ENCODE data around the gene CACNB2.
"Not testable (repeated sequence)": the region's sequence is repeated elsewhere in the genome, so short reads cannot be mapped to it uniquely, and the experiment has no call there.

CACNB2 gene

GRCh38 chr10:18201877-18202276, 61.7 kb downstream of the CACNB2 start:
- no peak for DNase-seq (ENCODE audit: low read depth)

GRCh38 chr10:18202680-18203460, 62.6 kb downstream of the CACNB2 start:
- no peak for DNase-seq (ENCODE audit: low read depth)

- DNase-seq (ENCODE audit: low read depth) = no peak
Measured at GRCh38 chr10:18203471-18203870, 63.2 kb downstream of the CACNB2 start.

- DNase-seq (ENCODE audit: low read depth) = no peak
Measured at GRCh38 chr10:18204039-18204835, 64.0 kb downstream of the CACNB2 start.

DNA sequence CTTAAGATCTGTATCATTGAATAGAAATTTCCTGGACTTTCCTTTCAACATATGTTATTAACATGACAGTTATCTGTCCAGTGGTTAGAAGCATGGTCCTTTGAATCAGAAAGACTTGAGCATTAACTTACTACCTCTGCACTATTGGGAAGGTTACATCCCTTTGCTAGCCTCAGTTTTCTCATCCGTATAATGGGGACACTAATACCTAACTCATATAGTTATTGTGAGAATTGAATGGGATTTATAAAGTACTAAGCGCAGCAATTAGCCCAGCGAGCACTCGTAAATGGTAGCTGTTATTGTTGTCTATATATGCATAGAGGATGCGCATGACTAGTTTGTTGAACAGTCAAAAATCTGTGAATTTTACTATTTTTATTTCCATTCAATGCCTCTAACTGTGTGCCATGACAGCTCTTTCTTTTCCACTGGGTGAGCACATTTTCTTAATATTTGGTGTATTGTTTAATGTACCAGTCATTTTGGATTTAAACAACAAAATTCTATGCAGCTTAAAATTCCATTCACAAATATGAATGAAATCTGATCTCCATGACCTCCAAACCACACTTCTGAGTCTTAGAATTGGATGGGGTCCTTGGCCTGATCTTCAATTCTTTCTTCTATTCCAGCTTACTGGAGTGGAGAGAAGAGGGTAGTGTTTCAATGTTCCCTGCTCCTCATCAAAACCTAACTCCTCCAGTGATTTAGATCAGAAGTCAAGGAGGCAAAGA, 65.0 kb downstream of the CACNB2 start:
- no peak for DNase-seq (ENCODE audit: low read depth)

DNA sequence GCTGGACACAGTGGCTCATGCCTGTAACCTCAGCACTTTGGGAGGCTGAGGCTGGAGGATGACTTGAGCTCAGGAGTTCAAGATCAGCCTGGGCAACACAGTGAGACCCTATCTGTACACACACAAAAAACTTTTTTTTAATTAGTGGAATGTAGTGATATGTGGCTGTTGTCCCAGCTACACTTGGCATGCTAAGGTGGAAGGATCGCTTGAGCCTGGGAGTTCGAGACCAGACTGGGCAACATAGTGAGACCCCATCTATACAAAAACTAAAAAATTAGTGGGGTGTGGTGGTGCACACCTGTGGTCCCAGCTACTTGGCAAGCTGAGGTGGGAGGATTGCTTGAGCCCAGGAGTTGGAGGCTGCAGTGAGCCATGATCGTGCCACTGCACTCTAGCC, 68.0 kb downstream of the CACNB2 start:
- not testable (repeated sequence) for DNase-seq (ENCODE audit: low read depth)

- no peak for DNase-seq (ENCODE audit: low read depth)
Measured at GRCh38 chr10:18209241-18209640, 69.0 kb downstream of the CACNB2 start.

DNA sequence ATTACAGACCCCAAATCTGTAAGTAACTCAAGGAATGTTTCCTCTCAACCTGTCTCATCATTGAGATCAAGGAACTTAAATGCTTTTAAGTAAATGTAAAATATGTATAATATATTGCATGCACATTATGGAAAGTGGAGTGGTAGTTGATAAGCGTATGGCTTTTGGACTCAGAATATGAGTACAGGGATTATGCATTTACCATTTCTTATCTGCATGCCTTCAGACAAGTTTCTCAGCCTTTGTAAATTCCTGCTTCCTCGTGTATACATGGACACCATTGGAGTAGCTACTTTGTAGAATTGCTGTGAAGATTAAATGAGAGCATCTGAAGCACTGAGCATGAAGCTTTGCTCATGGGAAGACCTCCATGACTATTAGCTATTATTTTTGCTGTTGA, 70.5 kb downstream of the CACNB2 start:
- no peak for DNase-seq (ENCODE audit: low read depth)

DNA sequence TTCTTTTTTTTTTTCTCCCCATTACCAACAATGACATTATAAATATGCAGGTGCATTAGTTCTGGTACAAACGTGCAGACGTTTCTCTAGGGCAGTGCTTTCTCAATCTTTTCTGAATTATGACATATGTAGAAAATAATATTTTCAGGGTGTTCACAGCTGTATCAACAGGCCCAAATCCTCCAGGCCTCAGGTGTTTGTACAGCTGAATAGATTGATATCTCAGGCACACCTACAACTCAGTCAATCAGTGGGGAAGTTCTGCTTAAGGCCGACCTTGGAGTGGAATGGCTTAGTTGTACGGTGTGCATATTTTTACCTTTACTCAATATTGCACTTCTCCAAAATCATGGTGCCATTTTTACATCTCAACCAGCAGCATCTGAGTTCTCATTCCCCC, 71.6 kb downstream of the CACNB2 start:
- DNase-seq (ENCODE audit: low read depth) = no peak

DNA sequence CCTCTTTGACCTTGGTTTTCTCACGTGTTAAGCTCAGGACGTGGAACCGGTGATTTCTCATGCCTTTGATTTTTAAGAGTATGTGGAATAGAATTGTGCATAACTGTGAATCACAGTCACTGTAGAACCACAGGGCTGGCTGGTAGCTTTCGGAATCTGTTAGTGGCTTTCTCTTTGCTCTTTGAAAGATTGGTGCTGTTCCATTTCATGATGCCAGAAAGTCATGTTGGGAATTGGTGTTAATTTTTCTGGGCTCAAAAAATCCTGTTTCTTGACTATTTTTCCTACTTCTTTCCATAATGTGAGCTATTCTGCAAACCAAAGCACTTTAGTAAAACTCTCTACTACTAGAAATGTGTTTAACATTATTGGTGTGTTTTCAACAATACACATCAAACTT, 73.0 kb downstream of the CACNB2 start:
- DNase-seq (ENCODE audit: low read depth) = no peak

- peak; percentile 55 for DNase-seq (ENCODE audit: low read depth)
Measured at GRCh38 chr10:18214691-18215563, 74.7 kb downstream of the CACNB2 start.

- DNase-seq (ENCODE audit: low read depth) = peak; percentile 24
Measured at GRCh38 chr10:18216482-18216881, 76.3 kb downstream of the CACNB2 start.

- no peak for DNase-seq (ENCODE audit: low read depth)
Measured at GRCh38 chr10:18217577-18217976, 77.4 kb downstream of the CACNB2 start.

DNA sequence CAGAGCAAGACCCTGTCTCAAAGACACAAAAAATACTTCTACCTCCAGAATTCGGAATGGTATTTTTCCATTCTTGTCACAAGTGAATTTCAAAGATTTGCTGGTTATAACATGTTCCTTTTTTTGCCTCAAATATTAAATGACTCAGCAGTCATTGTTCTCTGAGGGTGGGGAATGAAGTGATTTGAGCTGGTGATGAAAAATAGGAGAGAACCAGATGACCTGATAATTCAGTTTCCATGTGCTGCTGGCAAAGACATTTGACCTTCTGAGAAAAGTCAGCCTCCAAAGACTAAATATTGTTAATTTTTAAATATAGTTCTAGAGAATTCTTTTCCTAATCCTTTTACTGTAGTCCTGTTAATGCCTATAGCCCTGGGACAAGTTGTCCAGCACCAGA, 78.9 kb downstream of the CACNB2 start:
- no peak for DNase-seq (ENCODE audit: low read depth)

DNA sequence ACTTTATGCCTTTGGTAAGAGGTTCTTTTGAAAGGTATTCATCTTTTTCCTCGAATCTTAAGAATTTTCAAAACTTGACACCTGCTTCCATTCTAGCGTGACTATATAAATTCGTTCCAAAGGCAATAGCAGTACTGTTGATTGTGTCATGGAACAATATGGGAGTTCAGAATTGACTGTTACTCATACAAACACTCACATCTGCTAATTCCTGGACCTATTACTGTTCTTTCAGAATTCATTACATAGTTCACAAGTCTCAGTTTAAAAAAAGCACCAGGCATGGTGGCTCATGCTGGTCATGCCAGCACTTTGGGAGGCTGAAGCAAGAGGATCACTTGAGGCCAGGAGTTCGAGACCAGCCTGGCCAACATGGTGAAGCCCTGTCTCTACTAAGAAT, 80.9 kb downstream of the CACNB2 start:
- no peak for DNase-seq (ENCODE audit: low read depth)

DNA sequence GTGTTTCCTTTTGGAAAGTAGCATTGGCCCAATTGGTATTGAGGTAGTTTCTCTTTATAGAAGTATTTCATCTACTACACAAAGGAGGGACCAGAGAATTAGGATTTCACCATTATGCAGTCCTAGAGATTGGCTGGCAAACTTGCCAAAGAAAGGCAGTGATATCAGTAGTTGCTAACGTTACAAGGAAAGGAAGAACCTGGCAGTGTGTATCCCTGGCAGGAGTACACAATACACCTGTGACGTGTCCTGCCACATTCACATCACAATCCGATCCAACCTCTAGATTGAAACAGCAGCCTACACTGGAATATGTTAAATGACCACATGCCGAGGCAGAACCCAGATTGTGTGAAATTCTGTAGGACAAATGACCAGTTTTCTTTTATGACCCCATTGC, 81.7 kb downstream of the CACNB2 start:
- no peak for DNase-seq (ENCODE audit: low read depth)

GRCh38 chr10:18222866-18223265, 82.6 kb downstream of the CACNB2 start:
- no peak for DNase-seq (ENCODE audit: low read depth)

DNA sequence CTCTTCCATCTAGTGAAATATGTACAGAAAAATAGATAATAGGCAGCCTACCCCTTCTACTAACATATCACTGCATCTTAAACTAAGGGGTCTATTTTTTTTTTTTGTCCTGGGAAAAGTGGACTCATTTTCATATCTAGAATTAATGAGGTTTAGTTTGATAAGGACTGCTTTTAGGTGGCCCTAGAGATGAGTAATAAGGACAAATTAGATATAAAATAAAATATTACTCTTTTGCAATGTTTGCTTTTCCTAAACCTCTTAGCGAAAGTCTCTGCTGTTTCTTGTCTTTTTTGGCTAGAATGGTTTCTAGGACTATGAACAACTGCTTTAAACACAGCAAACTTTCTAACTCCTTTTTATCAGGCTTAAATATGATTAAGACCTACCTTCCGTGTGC, 83.7 kb downstream of the CACNB2 start:
- no peak for DNase-seq (ENCODE audit: low read depth)

DNA sequence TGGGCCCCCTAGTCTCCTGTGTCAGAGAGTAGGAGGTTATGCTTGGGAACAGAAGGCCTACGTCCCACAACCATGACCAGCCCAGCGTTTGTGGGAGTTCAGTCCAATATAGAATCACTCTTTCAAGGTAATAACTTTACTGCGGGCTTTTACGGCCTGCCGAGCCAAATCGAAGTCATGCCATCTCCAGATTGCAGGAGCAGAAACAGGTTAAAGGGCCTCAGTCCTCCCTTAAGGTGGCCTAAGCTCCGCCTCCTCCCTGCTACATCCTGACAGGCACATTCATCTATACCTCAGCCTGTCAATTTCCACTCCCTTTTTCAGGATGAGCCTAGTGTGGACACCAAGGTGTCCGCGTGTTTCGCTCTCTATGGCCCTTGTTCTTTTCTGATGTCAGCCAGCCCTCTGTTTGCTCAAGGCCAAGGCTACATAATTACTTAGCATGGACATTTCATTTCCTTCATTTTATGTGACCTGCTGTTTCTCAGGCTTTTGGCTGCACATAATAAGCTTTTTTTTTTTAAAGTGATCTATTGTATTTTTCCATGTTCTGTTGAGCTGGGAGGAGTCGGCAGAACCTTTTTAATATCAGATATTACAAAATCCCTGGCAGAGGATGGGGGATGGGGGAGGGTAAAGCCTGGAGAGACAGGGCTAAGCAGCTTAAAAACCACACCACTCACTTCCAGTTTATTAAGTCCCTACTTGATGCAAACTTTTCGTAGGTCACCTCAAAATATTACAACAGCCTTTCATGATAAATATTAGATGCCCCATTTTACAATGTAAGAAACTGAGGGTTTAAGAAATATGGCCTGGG, 84.6 kb downstream of the CACNB2 start:
- DNase-seq (ENCODE audit: low read depth) = no peak

- no peak for DNase-seq (ENCODE audit: low read depth)
Measured at GRCh38 chr10:18226336-18226735, 86.1 kb downstream of the CACNB2 start.

DNA sequence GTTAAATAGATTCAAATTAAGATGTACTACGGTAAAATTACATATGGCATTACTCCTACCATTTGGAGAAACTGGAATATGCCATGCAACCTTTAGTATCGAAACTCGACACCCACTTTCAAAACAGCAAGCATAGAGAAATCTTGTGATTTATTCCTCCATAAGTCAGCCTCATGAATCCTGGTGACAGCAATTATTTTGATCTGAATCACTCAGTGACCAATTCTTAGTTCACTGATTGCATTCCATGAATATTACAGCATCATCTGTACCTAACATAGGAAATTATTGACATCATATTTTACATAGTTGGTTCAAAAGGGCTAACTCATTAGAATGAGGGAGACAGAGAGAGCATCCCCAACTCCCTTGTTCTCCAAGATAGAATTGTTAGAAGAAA, 89.6 kb downstream of the CACNB2 start:
- DNase-seq (ENCODE audit: low read depth) = peak; percentile 35
